GM21367 (cell line): Measurements from ENCODE around the gene CPNE4.

ENCODE experiments used
- ATAC-seq: cut with Tn5 transposase; IDR thresholded peaks from one replicate; pipeline ENCODE4 v1.9.1; 2021; ENCODE audit not compliant: unreplicated experiment

The CPNE4 gene

DNA sequence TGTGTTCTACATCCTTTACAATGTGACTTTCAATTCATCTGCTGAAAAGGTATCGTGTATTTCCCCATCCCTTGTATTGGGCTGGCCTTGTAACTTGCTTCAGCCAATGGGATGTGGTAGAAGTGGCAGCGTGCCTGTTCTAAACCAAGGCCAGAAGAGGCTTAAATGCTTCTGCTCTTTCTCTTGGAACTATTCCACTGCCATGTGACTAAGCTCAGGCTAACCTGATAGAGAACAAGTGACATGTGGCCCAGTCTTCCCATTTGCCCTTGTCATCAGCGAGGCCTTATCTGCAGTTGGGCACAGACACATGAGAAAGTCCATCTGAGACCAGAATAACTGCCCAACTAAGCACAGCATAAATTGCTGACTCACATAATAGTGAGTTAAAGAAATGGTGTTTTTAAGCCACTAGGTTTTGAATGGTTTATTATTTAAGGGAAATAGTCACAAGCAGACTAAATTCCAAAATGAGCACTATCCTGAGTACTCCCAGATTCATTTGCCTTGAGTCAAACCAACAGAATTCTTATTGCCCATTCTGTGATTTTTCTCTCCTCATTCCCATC is 230.2 kb downstream of the CPNE4 start:
- no peak for ATAC-seq

DNA sequence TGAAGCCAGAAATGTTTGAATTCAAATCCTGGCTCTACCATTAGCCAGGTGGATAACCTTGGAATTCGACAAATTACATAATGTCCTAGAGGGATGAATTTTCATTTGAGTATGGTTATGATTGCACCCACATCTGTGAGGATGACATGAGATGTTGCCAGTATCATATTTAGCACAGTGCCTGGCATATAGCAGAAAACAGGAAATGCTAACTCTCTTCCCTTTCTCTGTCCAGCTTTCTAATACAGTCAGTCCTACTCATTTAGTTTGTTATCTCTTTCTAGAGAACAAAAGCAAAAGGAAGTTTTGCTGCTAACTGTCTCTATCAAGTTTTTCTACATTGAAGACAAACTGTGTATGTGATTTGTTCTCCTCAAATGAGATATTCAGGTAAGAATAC is 231.7 kb downstream of the CPNE4 start:
- ATAC-seq = no peak

DNA sequence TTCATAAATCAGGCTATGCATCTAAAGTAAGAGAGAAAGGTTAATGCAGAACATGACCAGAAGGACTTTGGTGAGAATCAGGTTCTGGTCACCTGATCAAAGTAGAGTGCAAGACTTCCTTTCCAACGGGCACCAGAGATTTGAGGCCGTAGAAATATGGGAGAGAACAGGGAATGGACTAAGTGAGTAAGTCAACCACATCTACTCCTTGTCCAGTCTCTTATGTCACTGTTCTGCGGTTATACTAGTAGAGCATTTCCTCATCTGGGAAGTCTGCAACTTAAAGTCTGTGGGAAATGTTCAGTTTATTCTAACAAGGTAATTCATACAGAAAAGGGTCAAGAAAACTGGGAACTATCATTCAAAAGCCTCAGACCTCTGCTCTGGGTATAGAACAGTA is 232.8 kb downstream of the CPNE4 start:
- no peak for ATAC-seq

DNA sequence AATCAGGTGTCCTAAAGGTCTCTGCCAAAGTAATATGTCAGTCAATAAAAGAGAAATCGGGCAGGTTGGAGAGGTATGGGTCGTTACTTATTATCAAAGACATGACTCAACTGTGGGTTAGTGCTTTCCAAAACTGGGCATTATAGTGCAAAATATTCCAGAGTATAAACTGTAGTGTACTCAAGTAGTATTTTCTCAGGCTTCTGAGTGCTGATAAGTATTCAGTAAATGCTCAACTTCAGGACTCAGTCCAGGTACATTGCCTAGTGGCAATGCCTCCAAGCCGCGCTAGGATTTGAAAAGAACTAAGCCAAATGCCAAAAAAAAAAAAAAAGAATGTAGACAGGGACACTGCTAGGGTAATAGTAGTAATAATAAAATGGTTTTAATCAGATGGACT is 233.2 kb downstream of the CPNE4 start:
- no peak for ATAC-seq

DNA sequence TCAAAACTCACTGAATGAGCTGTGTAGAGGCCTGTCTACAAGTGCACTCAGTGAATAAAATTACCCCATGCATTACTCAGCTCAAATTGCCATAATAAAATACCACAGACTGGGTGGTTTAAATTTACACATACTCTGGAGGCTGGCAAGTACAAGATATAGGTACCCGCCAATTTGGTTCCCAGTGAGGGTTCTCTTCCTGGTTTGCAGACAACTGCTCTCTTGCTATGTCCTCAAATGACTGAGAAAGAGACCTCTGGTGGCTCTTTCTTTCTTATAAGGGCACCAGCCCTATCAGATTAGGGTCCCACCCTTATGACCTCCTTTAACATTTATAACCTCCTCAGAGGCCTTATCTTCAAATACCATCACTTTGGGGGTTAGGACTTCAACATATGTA is 237.0 kb downstream of the CPNE4 start:
- no peak for ATAC-seq

DNA sequence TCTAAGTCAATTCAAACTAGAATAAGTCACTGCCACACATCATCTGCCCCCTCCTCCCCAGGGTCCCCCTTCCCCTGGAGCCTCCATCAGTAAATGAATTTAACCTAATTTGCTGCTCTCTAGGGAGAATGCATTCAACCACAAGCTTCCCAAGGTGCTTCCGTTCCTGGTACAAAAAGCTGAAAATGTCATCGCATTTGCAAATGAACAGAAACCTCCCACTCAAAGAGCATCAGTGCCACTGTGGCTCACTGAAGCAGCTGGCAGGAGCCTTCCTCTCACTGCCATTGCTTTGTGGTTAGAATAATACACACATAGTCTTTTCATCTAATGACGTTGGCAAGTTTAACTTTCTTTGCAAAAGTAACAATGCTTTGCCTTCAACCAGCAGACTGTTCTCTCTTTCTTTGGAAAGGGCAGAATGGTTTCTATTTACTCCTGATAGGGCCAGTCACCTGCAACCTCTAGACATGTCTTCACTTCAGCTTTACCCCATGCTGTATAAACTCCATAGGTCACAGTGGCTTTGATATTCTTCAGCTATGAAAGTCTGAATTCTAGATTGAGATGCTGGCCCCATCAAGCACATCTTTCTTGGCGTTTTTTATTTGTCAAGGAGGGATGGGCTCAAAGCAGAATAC is 238.1 kb downstream of the CPNE4 start:
- peak; percentile 71 for ATAC-seq

DNA sequence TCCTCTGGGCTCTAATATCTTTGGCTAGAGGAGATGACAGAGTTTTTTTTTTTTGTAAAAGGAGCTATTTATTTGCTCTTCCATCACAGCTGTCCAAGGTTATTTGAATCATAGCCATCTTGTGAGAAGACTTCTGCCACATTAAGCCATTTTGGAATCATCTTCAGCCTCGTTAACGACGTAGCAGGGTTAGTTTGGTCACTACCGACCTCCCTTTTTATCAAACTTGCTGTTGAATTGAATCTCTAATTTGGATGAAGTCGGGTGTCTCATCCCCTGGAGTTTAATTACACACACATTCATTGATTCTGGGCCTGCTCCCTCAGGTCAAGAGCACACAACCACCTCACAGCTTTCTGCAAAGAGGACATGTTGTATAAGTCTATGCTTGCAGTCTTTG is 238.7 kb downstream of the CPNE4 start:
- no peak for ATAC-seq

DNA sequence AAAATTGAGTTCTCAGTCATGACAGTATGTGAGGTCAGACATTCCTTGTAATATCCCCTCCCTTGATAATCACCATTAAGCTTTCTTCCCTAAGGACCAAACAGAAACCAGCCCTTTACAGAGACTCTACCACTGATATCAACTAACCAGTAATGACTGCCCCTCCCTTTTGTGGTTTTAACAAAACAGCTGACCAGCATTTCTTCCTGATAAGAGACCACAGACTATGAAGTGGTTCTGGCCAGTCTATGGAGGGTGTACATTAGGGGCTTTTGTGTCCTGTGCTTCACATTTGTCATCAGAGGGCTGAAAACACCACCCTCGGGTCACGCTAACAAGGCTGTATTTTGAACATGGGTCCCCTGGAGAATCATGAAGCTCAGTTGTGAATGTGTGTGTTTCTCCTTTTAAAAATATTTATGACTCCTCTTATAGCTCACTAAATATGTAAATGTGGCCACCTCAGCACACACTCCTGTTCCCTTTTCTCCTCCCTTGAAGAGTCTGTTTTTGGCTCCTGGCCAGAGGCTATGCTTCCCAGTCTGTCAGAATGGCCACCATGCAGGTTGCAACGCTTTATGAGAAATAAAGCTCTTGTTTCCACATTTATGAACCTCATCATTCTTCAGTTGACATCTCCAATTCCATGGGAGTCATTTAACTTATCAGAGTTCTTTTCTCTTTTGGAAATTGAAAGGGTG is 239.3 kb downstream of the CPNE4 start:
- ATAC-seq = no peak

DNA sequence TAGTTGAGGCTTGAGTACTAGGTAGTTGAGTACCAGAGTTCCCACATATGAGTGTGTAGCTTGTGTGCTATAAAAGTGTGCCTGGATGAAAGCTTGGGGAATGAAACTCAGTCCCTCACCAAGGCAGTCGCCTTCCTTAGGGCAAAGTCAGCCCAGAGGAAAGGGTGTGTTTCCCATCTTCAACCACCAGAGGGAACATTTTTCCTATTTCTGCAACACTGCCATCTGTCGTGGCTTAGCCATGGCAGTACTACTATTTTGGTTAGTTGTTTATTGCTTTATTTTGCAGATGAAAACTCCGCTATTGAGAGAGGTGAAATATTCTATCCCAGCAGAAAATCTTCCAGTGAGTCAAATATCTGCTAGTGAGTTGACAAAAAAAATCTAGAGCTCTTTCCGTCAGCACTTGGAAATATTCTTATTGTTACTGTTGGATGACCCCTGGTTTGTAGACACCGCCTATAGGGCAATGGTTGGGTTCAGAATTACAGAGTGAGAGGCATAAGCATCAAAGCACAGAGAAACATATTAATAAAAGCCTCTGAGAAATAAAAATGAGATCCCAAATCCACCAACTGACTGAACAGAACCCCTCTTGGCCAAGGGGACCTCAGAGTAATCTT is 239.9 kb downstream of the CPNE4 start:
- ATAC-seq = peak; percentile 63

DNA sequence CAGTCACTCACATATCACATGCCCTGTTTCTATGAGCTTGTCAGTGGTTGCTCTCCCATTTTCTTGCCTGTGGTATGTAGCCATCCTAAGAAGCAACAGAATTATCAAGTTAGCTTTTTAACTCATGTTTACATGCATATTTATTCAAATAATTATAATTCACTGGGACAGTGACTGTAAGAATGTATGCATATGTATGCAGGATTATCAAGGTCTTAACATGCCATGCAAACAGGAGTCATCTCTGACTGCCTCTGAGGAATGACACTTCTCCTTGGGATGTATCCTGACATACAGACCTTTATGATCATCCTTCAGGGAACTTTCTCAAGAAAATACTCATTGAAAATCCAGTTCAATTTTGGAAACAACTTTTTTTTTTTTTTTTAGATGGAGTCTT is 240.9 kb downstream of the CPNE4 start:
- ATAC-seq = no peak

DNA sequence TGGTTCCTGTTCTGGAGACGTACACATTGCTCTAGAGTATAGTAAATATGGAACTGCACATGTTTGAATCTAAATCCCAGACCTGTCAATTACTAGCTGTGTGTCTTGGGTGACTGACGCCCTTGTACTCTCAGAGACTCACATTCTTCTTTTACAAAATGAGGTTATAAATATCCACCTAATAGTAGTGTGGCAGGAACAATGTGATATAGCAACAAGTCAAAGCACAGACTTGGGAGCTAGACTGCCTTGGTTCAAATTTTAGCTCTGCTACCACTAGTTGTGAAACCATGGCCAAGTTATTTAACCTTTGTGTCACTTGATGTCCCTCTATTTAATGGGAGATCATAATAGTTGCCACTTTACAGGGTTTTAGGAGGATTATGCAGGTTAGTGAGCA is 245.6 kb downstream of the CPNE4 start:
- ATAC-seq = no peak

DNA sequence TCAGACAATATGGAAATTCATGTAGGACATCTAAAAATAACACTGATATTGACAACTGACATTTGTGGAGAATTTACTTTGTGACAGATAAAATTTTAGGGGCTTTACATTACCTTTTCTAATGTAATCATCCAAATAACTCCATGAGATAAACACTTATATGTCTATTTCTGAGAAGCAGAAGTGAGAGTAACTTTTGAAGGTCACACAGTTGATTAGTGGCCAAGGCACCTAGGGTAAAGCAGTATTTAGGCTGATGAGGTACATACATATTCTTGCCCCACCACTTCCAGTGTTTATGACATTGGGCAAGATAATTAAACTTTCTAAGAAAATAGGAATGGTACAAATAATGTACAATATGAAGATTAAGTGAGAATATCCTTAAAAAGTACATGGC is 248.4 kb downstream of the CPNE4 start:
- no peak for ATAC-seq

DNA sequence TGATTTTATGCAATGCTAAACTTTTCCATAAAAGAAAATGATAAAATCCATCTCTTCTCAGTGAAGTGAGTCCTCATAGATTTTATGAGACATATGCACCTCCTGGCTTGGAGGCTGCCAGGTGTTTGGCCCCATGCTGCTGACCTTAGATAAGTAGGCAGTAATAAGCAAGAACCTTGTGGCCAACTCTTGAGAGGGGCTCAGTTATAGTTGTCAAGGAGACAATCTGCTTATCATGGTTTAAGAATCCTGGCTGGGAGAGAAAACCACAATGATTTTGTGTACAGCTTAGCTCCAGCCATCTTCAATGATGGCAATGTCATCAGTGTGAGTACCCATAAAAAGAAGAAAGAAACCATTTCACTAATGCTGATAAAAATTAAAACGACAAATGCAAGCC is 252.1 kb downstream of the CPNE4 start:
- no peak for ATAC-seq

DNA sequence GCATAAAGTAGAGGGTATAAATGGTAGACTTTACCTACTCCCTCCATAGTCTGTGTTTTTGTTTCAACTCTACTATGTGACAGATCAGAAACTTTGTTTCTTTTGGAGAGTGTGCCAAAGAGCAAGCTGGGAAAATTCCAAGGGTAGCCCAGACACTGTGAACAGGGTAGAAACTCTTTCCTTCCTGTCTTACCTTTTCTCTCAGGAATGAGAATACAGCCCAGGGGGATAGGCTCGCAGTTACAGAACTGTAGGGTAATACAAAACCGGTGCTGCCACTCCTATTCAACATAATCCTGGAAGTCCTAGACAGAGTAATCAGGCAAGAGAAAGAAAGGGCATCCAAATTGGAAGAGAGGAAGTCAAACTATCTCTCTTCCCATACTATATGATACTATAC is 256.3 kb downstream of the CPNE4 start:
- ATAC-seq = no peak

DNA sequence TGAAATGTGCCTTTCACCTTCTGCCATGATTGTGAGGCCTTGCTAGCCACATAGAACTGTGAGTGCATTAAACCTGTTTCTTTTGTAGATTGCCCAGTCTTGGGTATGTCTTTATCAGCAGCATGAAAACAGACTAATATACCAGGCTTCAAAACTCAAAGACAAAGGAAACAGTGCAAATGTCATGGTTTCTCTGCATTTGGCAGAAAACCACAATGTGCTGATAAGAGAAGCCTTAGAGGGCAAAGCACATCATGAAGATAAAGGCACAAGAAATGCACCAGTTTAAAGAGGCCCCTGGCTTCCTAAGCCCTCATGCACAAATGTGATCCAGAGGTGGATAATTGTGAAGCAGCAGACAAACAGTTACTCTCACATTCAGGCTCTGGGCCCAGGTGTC is 259.2 kb downstream of the CPNE4 start:
- no peak for ATAC-seq

DNA sequence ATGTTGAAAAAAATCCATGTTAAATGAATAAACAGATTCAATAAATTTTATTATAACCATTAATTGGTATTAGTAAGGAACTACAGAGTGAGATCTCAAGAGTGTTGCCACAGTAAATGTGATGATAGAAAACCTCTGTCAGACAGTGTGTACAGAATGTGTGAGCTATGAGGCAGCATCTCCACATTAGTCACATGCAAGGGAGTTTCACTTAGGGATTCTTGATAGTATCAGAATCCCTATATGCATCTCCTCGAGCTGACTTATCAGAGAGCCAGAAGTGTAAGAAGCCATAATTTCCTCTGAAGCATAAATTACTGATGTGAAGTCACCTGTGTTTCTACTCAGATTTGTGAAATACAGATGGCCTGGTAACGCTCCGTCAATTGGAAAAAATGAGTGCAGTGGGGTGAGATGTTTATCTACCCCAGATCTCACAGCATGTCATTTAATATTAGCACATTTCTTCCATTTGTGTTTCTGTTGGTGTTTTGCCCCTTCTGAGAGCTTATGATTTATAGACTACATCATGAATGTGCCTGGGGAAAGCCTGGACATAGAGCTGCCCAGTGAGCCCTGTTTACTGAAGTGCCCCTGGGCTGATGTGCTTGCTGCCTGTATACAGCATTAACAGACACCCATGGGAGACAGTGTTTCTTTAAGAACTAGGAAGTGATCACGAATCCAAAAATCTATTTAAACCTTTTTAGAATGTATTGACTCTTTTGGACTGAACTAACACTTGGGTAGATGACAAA is 262.4 kb downstream of the CPNE4 start:
- ATAC-seq = no peak

DNA sequence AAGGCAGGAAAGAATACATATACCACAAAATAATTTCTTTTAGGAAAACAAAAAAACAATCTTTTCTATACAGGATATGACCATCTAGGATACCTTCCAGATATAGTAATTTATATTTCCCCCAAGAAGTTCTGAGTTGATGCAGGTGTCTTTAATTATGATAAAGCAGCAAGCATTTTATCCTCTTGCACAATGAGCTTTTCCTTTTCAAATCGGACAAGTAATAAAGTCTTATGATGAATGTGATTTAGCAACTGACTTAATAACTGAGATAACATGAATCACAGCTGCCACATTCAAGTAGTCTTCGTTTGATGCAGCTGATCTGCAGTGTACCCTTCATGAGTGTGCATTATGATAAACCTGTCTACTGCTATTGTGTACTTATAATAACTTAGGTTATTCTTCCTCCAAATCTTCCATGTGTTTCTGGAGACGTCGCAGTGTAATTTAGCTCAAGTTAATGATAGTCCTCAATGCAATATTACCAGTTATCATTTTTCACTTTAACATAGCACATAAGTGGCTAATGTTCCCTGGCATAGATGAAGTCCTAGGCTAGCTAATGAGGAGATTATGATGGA is 271.7 kb downstream of the CPNE4 start:
- ATAC-seq = no peak

DNA sequence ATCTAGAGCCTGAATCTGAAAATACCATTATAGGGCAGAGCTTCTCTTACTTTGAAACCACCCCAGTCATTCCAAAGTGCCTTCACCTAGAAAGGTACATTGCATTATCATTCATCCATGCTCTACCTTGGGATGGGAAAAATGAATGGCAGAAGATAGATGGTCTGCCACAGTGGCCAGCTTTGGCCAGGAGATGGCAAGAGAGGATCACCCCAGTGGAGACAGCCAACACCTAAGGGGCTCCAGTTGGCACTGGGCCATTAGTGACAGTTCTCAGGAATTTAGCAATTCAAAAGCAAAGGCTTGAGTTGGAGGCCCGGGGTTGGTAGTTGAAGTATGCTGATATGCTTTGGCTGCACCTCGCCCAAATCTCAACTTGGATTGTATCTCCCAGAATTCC is 278.4 kb downstream of the CPNE4 start:
- ATAC-seq = no peak

DNA sequence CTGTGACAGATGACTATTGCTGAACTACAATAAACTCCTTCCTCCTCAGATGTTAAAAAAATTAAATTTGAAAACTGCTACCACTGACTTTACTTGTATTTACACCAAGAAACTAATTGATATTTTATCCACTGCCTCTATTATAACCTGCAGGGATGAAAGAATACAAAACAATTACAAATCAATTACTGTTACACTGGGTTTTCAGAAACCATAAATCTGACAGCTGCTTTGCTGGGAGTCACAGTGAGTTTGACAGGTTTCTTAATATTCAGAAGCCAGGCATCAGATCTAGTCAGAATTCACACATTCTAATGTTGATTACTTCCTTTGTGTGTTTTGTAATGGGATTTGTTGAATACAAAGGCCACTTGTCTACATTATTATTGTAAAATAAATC is 279.4 kb downstream of the CPNE4 start:
- ATAC-seq = no peak

DNA sequence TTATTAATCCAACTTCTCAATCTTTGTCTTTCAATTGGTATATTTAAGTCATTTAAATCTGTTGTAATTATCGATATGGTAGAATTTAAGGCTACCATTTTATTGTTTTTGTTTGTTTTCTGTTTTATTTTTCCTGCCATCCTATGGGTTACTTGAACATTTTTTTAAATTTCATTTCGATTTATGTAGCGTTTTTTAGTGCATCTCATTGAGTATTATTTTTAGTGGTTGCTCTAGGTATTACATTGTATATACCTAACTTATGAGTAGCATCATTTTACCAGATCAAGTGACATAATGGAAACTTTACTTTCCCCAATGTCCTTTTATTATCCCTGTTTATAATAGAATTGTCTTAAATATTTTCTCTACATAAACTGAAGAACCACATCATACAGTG is 284.6 kb downstream of the CPNE4 start:
- no peak for ATAC-seq

DNA sequence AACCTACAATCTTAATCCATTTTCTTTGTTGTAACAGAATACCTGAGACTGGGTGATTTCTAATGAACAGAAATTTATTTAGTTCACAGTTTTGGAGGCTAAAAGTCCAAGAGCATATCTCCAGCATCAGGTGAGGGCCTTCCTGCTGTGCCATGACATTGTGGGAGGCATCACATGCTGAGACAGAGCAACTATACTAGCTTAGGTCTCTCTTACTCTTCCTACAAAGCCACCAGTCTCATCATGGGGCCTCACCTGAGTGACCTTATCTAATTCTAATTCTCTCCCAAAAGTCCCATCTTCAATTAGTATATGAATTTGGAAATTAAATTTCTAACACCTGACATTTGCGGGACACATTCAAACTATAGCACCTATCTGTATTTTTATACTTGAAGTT is 285.0 kb downstream of the CPNE4 start:
- no peak for ATAC-seq
